Activated CD4-positive, alpha-beta memory T cell treated with anti-CD3 and anti-CD28 coated beads, Interleukin-2, amount 10 ng/mL, durations not matched to agents 7 days and 5 days (primary cell): Measurements from ENCODE around the gene TRMT44. TPM values are rescaled to one million over a fixed set of nuclear protein-coding genes. Genes with fewer than 3 reads are reported as not detected.

Source experiments
- CTCF ChIA-PET: fragments of 350-600 bp; sonication (Branson Sonifier 250); formaldehyde crosslinking; loops from one replicate; lab custom pipeline; 2021; ENCODE audit warnings: antibody characterized with exemption, inconsistent platforms; lab: Charles Lee
- POLR2A ChIA-PET: fragments of 350-600 bp; sonication (Branson Sonifier 250); formaldehyde crosslinking; loops from one replicate; lab custom pipeline; 2021; ENCODE audit warnings: antibody characterized with exemption; lab: Charles Lee
- DNase-seq: peaks from one replicate; pipeline ENCODE4 v3.0.0-alpha.2; 2020
- H3K27ac Mint-ChIP-seq: one replicate; pipeline ENCODE4 v1.8.0; 2021; ENCODE audit warnings: mild to moderate bottlenecking, mixed read lengths
- H3K27me3 Mint-ChIP-seq: one replicate; pipeline ENCODE4 v1.8.0; 2021; ENCODE audit warnings: mixed read lengths
- H3K36me3 Mint-ChIP-seq: one replicate; pipeline ENCODE4 v1.8.0; 2021; ENCODE audit warnings: low read depth, mixed read lengths
- H3K4me1 Mint-ChIP-seq: one replicate; pipeline ENCODE4 v1.8.0; 2021; ENCODE audit warnings: mixed read lengths
- H3K4me3 Mint-ChIP-seq: one replicate; pipeline ENCODE4 v1.8.0; 2021; ENCODE audit warnings: mild to moderate bottlenecking, mixed read lengths
- H3K9me3 Mint-ChIP-seq: one replicate; pipeline ENCODE4 v1.8.0; 2021; ENCODE audit warnings: mixed read lengths
- total RNA-seq, 2 experiments: library from RNA; stranded (reverse); gene quantifications; one replicate each; pipeline ENCODE4 v1.2.3, GENCODE V29; 2021

Gene TRMT44
- total RNA-seq, result 10 to 100 TPM; 15.7 to 17.8 TPM

DNA sequence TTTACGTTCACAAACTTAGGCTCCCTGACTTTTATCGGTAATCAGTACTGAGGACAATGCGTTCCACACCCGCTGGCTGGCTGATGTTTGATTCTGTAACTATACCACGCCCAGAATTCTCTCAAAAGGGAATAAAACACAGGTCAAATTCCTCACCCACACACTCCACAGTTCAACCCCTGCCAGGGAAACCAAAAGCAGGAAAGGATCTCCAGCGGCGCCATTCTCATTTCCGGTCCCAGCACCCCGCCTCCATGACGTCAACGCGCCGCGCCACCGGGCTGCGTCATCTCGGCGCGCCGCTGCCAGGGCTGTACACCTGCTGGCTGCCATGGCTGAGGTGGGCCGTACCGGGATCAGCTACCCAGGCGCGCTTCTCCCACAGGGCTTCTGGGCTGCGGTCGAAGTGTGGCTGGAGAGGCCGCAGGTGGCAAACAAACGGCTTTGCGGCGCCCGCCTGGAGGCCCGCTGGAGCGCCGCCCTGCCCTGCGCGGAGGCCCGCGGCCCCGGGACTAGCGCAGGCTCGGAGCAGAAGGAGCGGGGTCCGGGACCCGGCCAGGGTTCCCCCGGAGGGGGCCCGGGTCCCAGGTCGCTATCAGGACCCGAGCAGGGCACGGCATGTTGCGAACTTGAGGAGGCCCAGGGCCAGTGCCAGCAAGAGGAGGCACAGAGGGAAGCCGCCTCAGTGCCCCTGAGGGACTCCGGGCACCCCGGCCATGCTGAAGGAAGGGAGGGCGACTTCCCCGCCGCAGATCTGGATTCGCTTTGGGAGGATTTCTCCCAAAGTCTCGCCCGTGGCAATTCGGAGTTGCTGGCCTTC lies at the start of gene TRMT44, which contains the start of gene ACOX3:
Gene TRMT44, plus strand, starts transcription at position 286 of the 820 bp plus-strand sequence. Its CDS starts 46 bp downstream, at position 332.
Gene ACOX3, minus strand, starts transcription at position 232 of the 820 bp plus-strand sequence. CDS start 24,202 bp downstream, outside the sequence.
- Mint-ChIP-seq H3K36me3 (peaks cover 24% of the 10 kb centered on the region), H3K9me3 (no peaks in the 10 kb centered on the region), H3K27me3 (no peaks in the 10 kb centered on the region), H3K27ac (peak within 1 kb of the TSS; percentile 99), H3K4me1 (peaks cover 77% of the 10 kb centered on the region), H3K4me3 (peak within 1 kb of the TSS; percentile 99)
- DNase-seq, result peak; percentile 95
- CTCF ChIA-PET, result interaction anchor here (0.6 to 3.3 kb wide), 4 partner anchors 11 to 572 kb away, joined by 3 to 27 read pairs (median 4); no protein-coding TSS in a partner anchor
- POLR2A ChIA-PET, result interaction anchor here (1.0 to 3.7 kb wide), 9 partner anchors 9 to 471 kb away, joined by 3 to 43 read pairs (median 4); partner anchors contain the start of gene SH3TC1

GRCh38 chr4:8391071-8391470 lies 49.5 kb upstream of the TRMT44 start:
- no peak overlapping the region for H3K27ac Mint-ChIP-seq
- CTCF ChIA-PET, result interaction anchor here (2.4 kb wide), 1 partner anchor 12 kb away, joined by 8 read pairs; no protein-coding TSS in a partner anchor
- H3K9me3 Mint-ChIP-seq, result no peaks in the 10 kb centered on the region
- POLR2A ChIA-PET, result no interaction called here
- H3K4me1 Mint-ChIP-seq, result peaks cover 25% of the 10 kb centered on the region
- no peaks in the 10 kb centered on the region for H3K27me3 Mint-ChIP-seq
- H3K36me3 Mint-ChIP-seq, result no peaks in the 10 kb centered on the region
- DNase-seq, result no peak
- no peak overlapping the region for H3K4me3 Mint-ChIP-seq

GRCh38 chr4:8391972-8392371 lies 48.6 kb upstream of the TRMT44 start:
- peak; percentile 21 for DNase-seq
- Mint-ChIP-seq H3K9me3 (no peaks in the 10 kb centered on the region), H3K36me3 (no peaks in the 10 kb centered on the region), H3K27ac (no peak overlapping the region), H3K4me1 (peaks cover 27% of the 10 kb centered on the region), H3K27me3 (no peaks in the 10 kb centered on the region), H3K4me3 (no peak overlapping the region)
- ChIA-PET CTCF (interaction anchor here (2.4 kb wide), 1 partner anchor 11 kb away, joined by 8 read pairs; no protein-coding TSS in a partner anchor), POLR2A (no interaction called here)

DNA sequence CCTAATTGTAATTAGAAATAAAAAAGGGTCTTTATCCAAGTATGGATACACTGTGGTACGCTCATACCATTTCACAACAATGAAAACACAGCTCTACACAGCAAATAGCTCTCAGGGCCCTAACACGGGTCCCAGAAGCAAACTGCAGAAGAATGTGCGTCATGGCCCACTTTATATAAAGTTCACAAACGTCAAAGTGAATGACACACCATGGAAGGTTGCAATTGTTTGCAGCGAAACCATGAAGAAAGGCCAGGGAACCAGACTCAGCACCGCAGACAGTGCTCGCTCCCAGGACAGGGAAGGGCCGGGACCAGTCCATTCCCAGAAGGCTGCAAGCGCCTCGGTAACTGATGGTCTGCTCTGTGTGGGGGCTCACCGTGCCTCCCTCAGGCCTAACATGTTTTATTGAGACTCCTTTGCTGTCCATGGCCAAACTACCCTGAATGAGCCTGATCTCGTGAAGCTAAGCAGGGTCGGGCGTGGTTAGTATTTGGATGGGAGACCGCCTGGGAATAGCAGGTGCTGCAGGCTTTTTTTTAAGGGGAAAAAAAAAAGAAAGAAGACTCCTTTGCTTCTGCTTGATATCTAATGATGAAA lies 47.9 kb upstream of the TRMT44 start:
- ChIA-PET POLR2A (interaction anchor here (0.6 kb wide), 1 partner anchor 61 kb away, joined by 3 read pairs; no protein-coding TSS in a partner anchor), CTCF (interaction anchor here (2.4 kb wide), 1 partner anchor 10 kb away, joined by 8 read pairs; no protein-coding TSS in a partner anchor)
- Mint-ChIP-seq H3K4me1 (peaks cover 27% of the 10 kb centered on the region), H3K4me3 (no peak overlapping the region), H3K27ac (no peak overlapping the region), H3K36me3 (no peaks in the 10 kb centered on the region), H3K9me3 (no peaks in the 10 kb centered on the region), H3K27me3 (no peaks in the 10 kb centered on the region)
- no peak for DNase-seq

DNA sequence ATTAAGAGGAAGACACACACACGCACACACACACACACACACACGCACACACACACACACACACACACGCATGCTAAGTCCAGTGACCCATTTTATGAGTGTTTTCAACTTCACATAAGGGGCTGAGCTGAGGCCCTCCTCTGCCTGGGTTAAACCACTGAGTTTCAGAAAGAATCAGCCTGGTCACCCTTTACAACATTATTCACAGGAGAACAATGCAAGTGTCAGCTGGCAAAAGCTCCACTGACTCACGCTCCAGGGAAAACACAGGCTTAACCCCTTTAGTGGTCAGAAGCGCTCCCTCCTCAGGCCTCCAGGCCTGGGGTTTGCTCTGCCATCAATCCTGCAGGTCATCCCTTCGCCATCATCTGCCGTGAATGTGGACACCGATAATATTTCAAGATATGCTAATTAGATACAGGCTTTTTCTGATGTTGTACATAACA lies 47.0 kb upstream of the TRMT44 start:
- CTCF ChIA-PET, result interaction anchor here (0.7 kb wide), 1 partner anchor 1185 kb away, joined by 3 read pairs; no protein-coding TSS in a partner anchor
- Mint-ChIP-seq H3K4me1 (peaks cover 27% of the 10 kb centered on the region), H3K27ac (no peak overlapping the region), H3K9me3 (no peaks in the 10 kb centered on the region), H3K4me3 (no peak overlapping the region), H3K36me3 (no peaks in the 10 kb centered on the region), H3K27me3 (no peaks in the 10 kb centered on the region)
- no peak for DNase-seq
- POLR2A ChIA-PET, result interaction anchor here (0.6 to 1.1 kb wide), 2 partner anchors 16 to 60 kb away, joined by 3 read pairs; no protein-coding TSS in a partner anchor

- ChIA-PET POLR2A (interaction anchor here (1.1 kb wide), 1 partner anchor 15 kb away, joined by 3 read pairs; no protein-coding TSS in a partner anchor), CTCF (interaction anchor here (0.7 kb wide), 1 partner anchor 1184 kb away, joined by 3 read pairs; no protein-coding TSS in a partner anchor)
- Mint-ChIP-seq H3K4me1 (peaks cover 27% of the 10 kb centered on the region), H3K9me3 (no peaks in the 10 kb centered on the region), H3K36me3 (no peaks in the 10 kb centered on the region), H3K27ac (no peak overlapping the region), H3K27me3 (no peaks in the 10 kb centered on the region), H3K4me3 (no peak overlapping the region)
- no peak for DNase-seq
Measured at GRCh38 chr4:8394061-8394519, 46.5 kb upstream of the TRMT44 start.

- Mint-ChIP-seq H3K9me3 (no peaks in the 10 kb centered on the region), H3K4me3 (no peak overlapping the region), H3K4me1 (peaks cover 27% of the 10 kb centered on the region), H3K27ac (no peak overlapping the region), H3K27me3 (no peaks in the 10 kb centered on the region), H3K36me3 (no peaks in the 10 kb centered on the region)
- no peak for DNase-seq
- ChIA-PET CTCF (no interaction called here), POLR2A (no interaction called here)
Measured at GRCh38 chr4:8394806-8395205, 45.8 kb upstream of the TRMT44 start.

- CTCF ChIA-PET, result interaction anchor here (0.7 kb wide), 1 partner anchor 409 kb away, joined by 4 read pairs; no protein-coding TSS in a partner anchor
- no peak for DNase-seq
- H3K27ac Mint-ChIP-seq, result no peak overlapping the region
- POLR2A ChIA-PET, result interaction anchor here (0.7 kb wide), 1 partner anchor 86 kb away, joined by 3 read pairs; no protein-coding TSS in a partner anchor
- H3K9me3 Mint-ChIP-seq, result no peaks in the 10 kb centered on the region
- H3K27me3 Mint-ChIP-seq, result no peaks in the 10 kb centered on the region
- H3K36me3 Mint-ChIP-seq, result no peaks in the 10 kb centered on the region
- peaks cover 27% of the 10 kb centered on the region for H3K4me1 Mint-ChIP-seq
- no peak overlapping the region for H3K4me3 Mint-ChIP-seq
Measured at GRCh38 chr4:8395504-8396296, 44.9 kb upstream of the TRMT44 start.

- Mint-ChIP-seq H3K9me3 (no peaks in the 10 kb centered on the region), H3K27ac (no peak overlapping the region), H3K27me3 (no peaks in the 10 kb centered on the region), H3K36me3 (no peaks in the 10 kb centered on the region), H3K4me3 (no peak overlapping the region), H3K4me1 (peaks cover 18% of the 10 kb centered on the region)
- ChIA-PET CTCF (interaction anchor here (0.7 kb wide), 1 partner anchor 410 kb away, joined by 4 read pairs; no protein-coding TSS in a partner anchor), POLR2A (no interaction called here)
- no peak for DNase-seq
Measured at GRCh38 chr4:8396762-8397406, 43.7 kb upstream of the TRMT44 start.

GRCh38 chr4:8398347-8398746 lies 42.2 kb upstream of the TRMT44 start:
- ChIA-PET CTCF (interaction anchor here (1.0 kb wide), 1 partner anchor 222 kb away, joined by 3 read pairs; no protein-coding TSS in a partner anchor), POLR2A (no interaction called here)
- no peak for DNase-seq

DNA sequence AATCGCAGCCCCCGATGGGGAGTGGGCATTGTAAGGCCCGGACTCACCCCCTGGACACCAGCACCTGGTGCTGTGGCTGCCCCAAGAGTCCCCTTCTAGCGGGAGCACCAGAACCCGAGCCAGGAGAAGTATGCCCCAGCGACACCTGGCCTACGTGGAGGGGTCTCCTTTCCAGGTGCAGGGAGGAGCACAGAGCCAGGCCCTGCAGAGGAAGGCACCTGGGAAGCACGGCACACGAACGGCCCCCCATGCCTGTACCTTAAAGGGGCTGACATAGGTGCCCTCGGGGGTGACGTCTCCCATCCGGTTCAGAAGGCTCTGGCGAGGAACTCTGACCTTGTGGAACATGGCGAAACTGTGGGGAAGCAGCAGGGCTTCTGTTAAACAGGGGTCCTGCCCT lies 41.3 kb upstream of the TRMT44 start:
- H3K36me3 Mint-ChIP-seq, result no peaks in the 10 kb centered on the region
- peaks cover 6% of the 10 kb centered on the region for H3K4me1 Mint-ChIP-seq
- no peaks in the 10 kb centered on the region for H3K9me3 Mint-ChIP-seq
- no peaks in the 10 kb centered on the region for H3K27me3 Mint-ChIP-seq
- no peak overlapping the region for H3K27ac Mint-ChIP-seq
- H3K4me3 Mint-ChIP-seq, result no peak overlapping the region
- no peak for DNase-seq
- POLR2A ChIA-PET, result no interaction called here
- CTCF ChIA-PET, result interaction anchor here (1.0 kb wide), 1 partner anchor 223 kb away, joined by 3 read pairs; no protein-coding TSS in a partner anchor

More at GRCh38 chr4:8398347-8398746, 42.2 kb upstream of the TRMT44 start:
- H3K36me3 Mint-ChIP-seq, result no peaks in the 10 kb centered on the region
- no peak overlapping the region for H3K4me3 Mint-ChIP-seq
- no peaks in the 10 kb centered on the region for H3K27me3 Mint-ChIP-seq
- no peaks in the 10 kb centered on the region for H3K9me3 Mint-ChIP-seq
- peaks cover 13% of the 10 kb centered on the region for H3K4me1 Mint-ChIP-seq
- no peak overlapping the region for H3K27ac Mint-ChIP-seq
